AG04449 (cell line): ENCODE data around the gene NR2C2.

Experiments
- CTCF ChIA-PET: fragments of 350-600 bp; formaldehyde crosslinking; extraction: SDS; loops from one replicate; lab custom pipeline; 2021; ENCODE audit warnings: antibody characterized with exemption; lab: Yijun Ruan, JAX
- POLR2A ChIA-PET: fragments of 400-600, 350-600 bp; formaldehyde crosslinking; extraction: SDS; loops from one replicate; lab custom pipeline; 2020; ENCODE audit warnings: antibody characterized with exemption, inconsistent platforms; lab: Yijun Ruan, JAX
- DNase-seq: peaks from one replicate; pipeline ENCODE4 v3.0.0-alpha.2; 2010; ENCODE audit warnings: low read depth, low spot score
- H3K4me3 ChIP-seq: 2 replicates; pipeline ENCODE4 v1.5.1; 2011; ENCODE audit warnings: low read depth, mild to moderate bottlenecking, control low read depth, low read length
- TF ChIP-seq, protein P1 (sequence below): IDR thresholded peaks from one replicate; pipeline ENCODE4 v1.5.1; 2011; ENCODE audit warnings: mild to moderate bottlenecking, moderate library complexity, low read length, control low read depth, inconsistent platforms; ENCODE audit not compliant: insufficient read depth; ENCODE audit errors: missing control alignments

Gene NR2C2

DNA sequence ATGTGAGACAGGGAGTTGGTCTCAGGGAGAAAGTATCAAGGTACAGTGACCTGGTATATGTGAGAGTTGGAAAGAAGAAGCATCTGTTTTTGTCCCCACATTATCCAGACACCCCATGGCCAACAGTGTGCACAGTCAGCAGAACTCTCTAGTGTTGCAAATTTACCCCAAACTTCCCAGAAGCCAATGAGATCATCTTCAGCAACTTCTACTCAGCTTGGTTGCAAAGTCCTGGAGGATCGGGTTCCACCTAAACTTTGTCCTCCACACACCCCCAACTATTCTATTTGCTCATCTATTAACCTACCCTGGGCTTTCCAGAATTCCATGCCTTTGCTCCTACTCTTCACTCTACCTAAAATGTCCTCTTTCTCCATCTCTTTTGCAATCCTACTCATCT lies 135.9 kb downstream of the NR2C2 start:
- ChIA-PET POLR2A (no interaction called here), CTCF (interaction anchor here (1.3 to 1.5 kb wide), 2 partner anchors 12 to 25 kb away, joined by 3 to 5 read pairs; no protein-coding TSS in a partner anchor)
- no peak for DNase-seq

DNA sequence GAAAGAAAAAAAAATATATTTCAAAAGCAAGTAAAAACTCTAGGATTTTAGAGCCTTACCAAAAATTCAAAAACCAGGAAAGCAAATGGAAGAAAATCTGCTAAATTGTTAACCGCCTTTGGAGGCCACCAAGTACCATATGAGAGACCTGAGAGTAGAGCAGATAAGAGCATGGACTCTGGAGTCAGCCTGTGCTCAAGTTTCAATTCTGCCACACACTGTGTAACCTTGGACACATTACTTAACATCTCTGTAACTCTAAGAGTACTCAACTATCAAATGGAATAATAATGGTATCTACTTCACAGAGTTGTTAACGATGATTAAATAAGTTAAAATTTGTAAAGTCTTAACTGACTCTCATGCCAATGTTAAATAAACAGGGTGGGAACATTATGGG lies 138.9 kb downstream of the NR2C2 start:
- TF ChIP-seq, protein P1, sequence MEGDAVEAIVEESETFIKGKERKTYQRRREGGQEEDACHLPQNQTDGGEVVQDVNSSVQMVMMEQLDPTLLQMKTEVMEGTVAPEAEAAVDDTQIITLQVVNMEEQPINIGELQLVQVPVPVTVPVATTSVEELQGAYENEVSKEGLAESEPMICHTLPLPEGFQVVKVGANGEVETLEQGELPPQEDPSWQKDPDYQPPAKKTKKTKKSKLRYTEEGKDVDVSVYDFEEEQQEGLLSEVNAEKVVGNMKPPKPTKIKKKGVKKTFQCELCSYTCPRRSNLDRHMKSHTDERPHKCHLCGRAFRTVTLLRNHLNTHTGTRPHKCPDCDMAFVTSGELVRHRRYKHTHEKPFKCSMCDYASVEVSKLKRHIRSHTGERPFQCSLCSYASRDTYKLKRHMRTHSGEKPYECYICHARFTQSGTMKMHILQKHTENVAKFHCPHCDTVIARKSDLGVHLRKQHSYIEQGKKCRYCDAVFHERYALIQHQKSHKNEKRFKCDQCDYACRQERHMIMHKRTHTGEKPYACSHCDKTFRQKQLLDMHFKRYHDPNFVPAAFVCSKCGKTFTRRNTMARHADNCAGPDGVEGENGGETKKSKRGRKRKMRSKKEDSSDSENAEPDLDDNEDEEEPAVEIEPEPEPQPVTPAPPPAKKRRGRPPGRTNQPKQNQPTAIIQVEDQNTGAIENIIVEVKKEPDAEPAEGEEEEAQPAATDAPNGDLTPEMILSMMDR, result no peak
- no peak for DNase-seq
- ChIA-PET POLR2A (no interaction called here), CTCF (no interaction called here)
- no peak overlapping the region for H3K4me3 ChIP-seq

More for the DNA sequence above, 135.9 kb downstream of the NR2C2 start:
- TF ChIP-seq, protein P1, result no peak
- H3K4me3 ChIP-seq, result no peak overlapping the region

DNA sequence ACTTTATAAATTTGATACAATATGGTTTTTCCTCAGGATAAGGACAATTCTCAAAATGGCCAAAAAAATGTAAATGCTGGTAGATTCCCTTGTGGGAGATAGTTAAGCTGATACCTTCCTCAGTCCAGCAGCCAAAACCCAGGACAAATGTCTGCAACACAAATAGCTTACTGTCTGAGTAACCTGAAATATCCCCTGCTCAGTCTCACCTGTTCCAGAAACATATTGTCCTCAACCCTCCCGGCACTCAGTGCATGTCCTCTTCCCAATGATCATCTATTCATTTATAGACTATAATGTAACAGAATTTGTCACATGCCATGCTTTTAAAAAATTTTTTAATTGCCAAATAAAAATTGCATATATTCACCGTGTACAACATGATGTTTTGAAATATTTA lies 139.3 kb downstream of the NR2C2 start:
- DNase-seq, result no peak
- ChIA-PET CTCF (no interaction called here), POLR2A (no interaction called here)
- TF ChIP-seq, protein P1, result no peak
- no peak overlapping the region for H3K4me3 ChIP-seq

DNA sequence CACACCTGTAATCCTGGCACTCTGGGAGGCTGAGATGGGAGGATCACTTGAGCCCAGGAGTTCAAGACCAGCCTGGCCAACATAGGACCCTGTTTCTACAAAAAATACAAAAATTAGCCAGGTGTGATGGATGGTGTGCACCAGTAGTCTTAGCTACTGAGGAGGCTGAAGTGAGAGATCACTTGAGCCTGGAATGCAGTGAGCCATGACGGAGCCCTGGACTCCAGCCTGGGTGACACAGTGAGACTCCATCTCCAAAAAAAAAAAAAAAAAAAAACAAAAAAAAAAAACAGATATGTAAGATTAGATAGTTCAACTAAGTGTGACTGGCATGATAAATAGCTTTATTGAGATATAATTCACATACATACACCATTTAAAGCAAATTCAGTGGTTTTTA lies 141.8 kb downstream of the NR2C2 start:
- CTCF ChIA-PET, result interaction anchor here (1.4 kb wide), 1 partner anchor 166 kb away, joined by 4 read pairs; no protein-coding TSS in a partner anchor
- TF ChIP-seq, protein P1, result no peak
- POLR2A ChIA-PET, result no interaction called here

DNA sequence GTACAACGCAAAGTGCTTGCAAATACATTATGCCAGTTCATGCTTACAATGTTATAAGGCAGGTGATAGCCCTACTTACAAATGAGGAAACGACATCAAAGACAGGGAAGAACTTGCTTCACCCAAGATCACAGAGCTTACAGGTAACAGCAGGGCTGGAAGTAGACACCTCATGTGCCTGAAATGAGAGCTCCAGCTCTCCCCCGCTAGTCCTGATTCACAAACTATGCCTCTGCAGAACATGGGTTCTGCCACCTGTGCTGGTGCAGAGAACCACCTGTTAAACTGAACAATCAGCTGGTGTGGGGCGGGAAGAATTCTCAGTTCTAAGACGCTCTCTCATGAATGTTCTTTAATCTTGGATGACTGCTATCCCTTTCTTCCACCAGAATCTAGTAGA lies 144.2 kb downstream of the NR2C2 start:
- no peak for DNase-seq
- CTCF ChIA-PET, result interaction anchor here (1.2 to 2.3 kb wide), 2 partner anchors 17 to 165 kb away, joined by 5 to 7 read pairs; no protein-coding TSS in a partner anchor

More for the DNA sequence above, 141.8 kb downstream of the NR2C2 start:
- DNase-seq, result no peak
- no peak overlapping the region for H3K4me3 ChIP-seq

DNA sequence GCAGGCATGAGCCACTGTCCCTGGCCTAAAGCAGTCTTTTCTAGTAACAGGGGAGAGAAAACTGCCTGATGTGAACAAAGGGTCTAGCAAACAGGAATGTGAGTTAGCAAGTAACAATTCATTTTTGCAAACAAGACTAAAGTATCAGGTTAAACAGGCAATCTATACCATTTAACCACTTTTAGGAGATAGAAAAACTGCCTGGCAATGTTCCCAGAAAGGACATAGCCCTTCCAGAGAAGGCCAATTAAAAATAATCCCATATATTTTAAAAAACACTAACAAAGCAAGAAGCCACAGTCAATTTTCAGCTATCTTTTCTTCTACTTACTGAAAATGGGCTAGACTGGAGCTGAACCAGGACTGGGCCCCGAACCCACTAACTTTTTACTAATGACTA lies 145.3 kb downstream of the NR2C2 start:
- ChIA-PET POLR2A (no interaction called here), CTCF (interaction anchor here (1.2 kb wide), 1 partner anchor 16 kb away, joined by 5 read pairs; no protein-coding TSS in a partner anchor)
- TF ChIP-seq, protein P1, result no peak
- no peak for DNase-seq
- H3K4me3 ChIP-seq, result no peak overlapping the region

More for the DNA sequence above, 144.2 kb downstream of the NR2C2 start:
- TF ChIP-seq, protein P1, result no peak
- no peak overlapping the region for H3K4me3 ChIP-seq
- POLR2A ChIA-PET, result no interaction called here
